Esophagus squamous epithelium (tissue), 5 donors: ENCODE results near the gene RMND5B. TPM values are rescaled to one million over a fixed set of nuclear protein-coding genes. Genes with fewer than 3 reads are reported as not detected.
A peak's percentile ranks its signal among the peaks of the same experiment; 100 is the strongest.

Source experiments
- DNase-seq: peaks from one replicate; lab custom pipeline; 2025; lab: John Stamatoyannopoulos, UW
- H3K27ac ChIP-seq, 4 donors: fragments of 200-600 bp; sonication (generic); one replicate each; pipeline ENCODE4 v1.5.1; 2016 to 2019; ENCODE audit warnings: mild to moderate bottlenecking in 1 of 4
- H3K27me3 ChIP-seq, 4 donors: fragments of 200-600 bp; sonication (generic); 1 replicate in 3 of 4; 2 replicates in 1 of 4; pipeline versions ENCODE4 v1.5.1 to v1.6.0; 2017 to 2021; ENCODE audit warnings: antibody characterized with exemption in 1 of 4
- H3K36me3 ChIP-seq, 3 donors: fragments of 200-600 bp; sonication (generic); one replicate each; pipeline ENCODE4 v1.5.1; 2016 to 2019
- H3K4me1 ChIP-seq, 3 donors: fragments of 200-600 bp; sonication (generic); one replicate each; pipeline ENCODE4 v1.5.1; 2017 to 2019
- H3K4me3 ChIP-seq, 4 donors: fragments of 200-600 bp; sonication (generic); 1 replicate in 3 of 4; 2 replicates in 1 of 4; pipeline ENCODE4 v1.5.1; 2016 to 2019; ENCODE audit warnings: mild to moderate bottlenecking in 2 of 4, moderate library complexity in 1 of 4
- H3K9me3 ChIP-seq, 3 donors: fragments of 200-600 bp; sonication (generic); one replicate each; pipeline ENCODE4 v1.5.1; 2016 to 2019
- POLR2A ChIP-seq, 4 donors: fragments of 450-650 bp; IDR thresholded peaks; one replicate each; pipeline ENCODE4 v1.6.1; 2017; ENCODE audit warnings: antibody characterized with exemption in 4 of 4, mild to moderate bottlenecking in 4 of 4, moderate library complexity in 3 of 4
- WGBS, 2 donors: methylation state at CpG; one replicate each; pipeline ENCODE4 v1.1.5; 2018; 5-methylcytosine and 5-hydroxymethylcytosine counted together
- intact Hi-C: fragments of 100-400 bp; cut with DNase I; formaldehyde crosslinking; loops from one replicate; pipeline ENCODE4 v1.15.0; 2022
- total RNA-seq, 4 donors: library from RNA; depleted of rRNA; stranded (reverse); fragments of >200 nt; gene quantifications; one replicate each; pipeline ENCODE4 v1.1.0, GENCODE V29; 2016
- TF ChIP-seq, protein P1 (sequence below), 6 experiments: fragments of 450-650 bp in 4 of 6; fragments of 200-600 bp in 2 of 6; sonication (generic) in 2 of 6; IDR thresholded peaks; one replicate each; pipeline ENCODE4 v1.5.1; 2016 to 2019; ENCODE audit warnings: antibody characterized with exemption in 6 of 6, mild to moderate bottlenecking in 4 of 6, moderate library complexity in 4 of 6
- donor health status: DM: yes; HTN: yes; CAD: no.

RMND5B gene
- total RNA-seq, 4 donors from 2014 or later, result 43.9 to 88.1 (median 64.4) TPM

DNA sequence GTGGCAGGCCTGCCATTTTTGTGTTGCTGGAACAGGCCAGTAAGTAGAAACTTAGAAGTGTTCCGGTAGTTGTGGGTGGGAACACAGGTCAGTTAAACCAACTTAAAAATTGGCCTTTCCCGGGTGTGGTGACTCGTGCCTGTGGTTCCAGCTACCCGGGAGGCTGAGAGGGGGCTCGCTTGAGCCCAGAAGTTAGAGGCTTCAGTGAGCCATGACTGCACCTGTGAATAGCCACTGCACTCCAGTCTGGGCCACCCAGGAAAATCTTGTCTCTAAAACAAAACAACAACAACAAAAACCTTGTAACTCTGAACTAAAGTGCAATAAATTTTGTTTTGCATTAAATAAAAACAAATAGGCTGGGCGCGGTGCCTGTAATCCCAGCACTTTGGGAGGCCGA lies 24.3 kb downstream of the RMND5B start:
- intact Hi-C loops, result no loop called here

DNA sequence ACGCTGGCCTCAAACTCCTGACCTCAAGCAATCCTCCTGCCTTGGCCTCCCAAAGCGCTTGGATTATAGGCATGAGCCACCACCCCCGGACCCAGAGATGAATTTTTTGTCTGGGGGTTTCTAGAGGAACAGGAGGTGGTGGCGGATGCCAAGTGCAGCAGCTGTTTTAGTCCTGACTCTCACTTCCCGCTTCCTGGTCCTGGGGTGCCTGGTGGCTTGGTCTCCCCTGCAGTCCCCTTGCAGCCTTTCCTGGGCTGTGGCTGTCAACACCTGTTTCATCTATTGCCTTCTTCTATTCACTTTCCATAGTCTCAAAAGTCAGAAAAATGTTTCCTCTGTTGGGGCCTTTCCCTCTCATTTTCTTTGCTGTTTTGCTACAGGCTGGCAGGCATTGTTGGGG lies 29.4 kb downstream of the RMND5B start:
- no peaks in the 10 kb centered on the region for H3K9me3 ChIP-seq
- no peak for TF ChIP-seq POLR2A (IDR thresholded peaks at IDR 0.05)
- TF ChIP-seq, protein P1, sequence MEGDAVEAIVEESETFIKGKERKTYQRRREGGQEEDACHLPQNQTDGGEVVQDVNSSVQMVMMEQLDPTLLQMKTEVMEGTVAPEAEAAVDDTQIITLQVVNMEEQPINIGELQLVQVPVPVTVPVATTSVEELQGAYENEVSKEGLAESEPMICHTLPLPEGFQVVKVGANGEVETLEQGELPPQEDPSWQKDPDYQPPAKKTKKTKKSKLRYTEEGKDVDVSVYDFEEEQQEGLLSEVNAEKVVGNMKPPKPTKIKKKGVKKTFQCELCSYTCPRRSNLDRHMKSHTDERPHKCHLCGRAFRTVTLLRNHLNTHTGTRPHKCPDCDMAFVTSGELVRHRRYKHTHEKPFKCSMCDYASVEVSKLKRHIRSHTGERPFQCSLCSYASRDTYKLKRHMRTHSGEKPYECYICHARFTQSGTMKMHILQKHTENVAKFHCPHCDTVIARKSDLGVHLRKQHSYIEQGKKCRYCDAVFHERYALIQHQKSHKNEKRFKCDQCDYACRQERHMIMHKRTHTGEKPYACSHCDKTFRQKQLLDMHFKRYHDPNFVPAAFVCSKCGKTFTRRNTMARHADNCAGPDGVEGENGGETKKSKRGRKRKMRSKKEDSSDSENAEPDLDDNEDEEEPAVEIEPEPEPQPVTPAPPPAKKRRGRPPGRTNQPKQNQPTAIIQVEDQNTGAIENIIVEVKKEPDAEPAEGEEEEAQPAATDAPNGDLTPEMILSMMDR (IDR thresholded peaks at IDR 0.05), result no peak
- no peak for DNase-seq
- no peak overlapping the region for H3K4me3 ChIP-seq
- intact Hi-C loops, result no loop called here
- WGBS, 2 donors, result 83 to 86% methylated on average over 5 of the region's 5 CpGs
- H3K27ac ChIP-seq, result no peak overlapping the region
- peaks cover 0 to 33% (median 0%) of the 10 kb centered on the region in 4 donors for H3K27me3 ChIP-seq
- H3K36me3 ChIP-seq, result no peaks in the 10 kb centered on the region
- H3K4me1 ChIP-seq, result peaks cover 8 to 10% (median 8%) of the 10 kb centered on the region in 3 donors

More for the DNA sequence above, 24.3 kb downstream of the RMND5B start:
- peaks cover 0 to 23% (median 14%) of the 10 kb centered on the region in 3 donors for H3K36me3 ChIP-seq
- H3K4me3 ChIP-seq, result no peak overlapping the region
- H3K9me3 ChIP-seq, result no peaks in the 10 kb centered on the region
- H3K27ac ChIP-seq, result no peak overlapping the region
- peaks cover 12 to 41% (median 13%) of the 10 kb centered on the region in 3 donors for H3K4me1 ChIP-seq
- no peaks in the 10 kb centered on the region for H3K27me3 ChIP-seq
- DNase-seq, result no peak
- 68 to 74% methylated on average over 8 of the region's 8 CpGs for WGBS, 2 donors
- no peak for TF ChIP-seq POLR2A (IDR thresholded peaks at IDR 0.05)
- TF ChIP-seq, protein P1 (IDR thresholded peaks at IDR 0.05), result no peak

DNA sequence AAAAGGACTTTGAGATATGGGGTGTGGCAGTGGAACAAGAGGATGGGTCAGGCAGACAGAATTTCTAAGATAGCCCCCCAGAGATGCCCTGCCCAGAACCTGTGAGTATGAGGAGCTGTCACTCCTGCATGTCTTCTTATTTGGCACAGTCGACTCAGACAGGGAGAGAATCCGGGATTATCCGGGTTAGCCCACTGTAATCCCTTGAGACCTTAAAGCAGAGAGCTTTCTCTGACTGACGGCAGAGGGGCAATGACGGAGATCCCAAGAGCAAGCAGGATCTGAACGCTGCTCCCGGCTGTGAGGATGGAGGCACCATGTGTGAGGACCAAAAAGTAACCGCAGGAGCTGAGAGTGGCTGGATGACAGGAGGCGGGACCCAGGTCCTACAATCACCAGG lies 31.7 kb downstream of the RMND5B start:
- Histone ChIP-seq H3K4me1 (peaks cover 8 to 10% (median 8%) of the 10 kb centered on the region in 3 donors), H3K27ac (no peak overlapping the region), H3K36me3 (no peaks in the 10 kb centered on the region), H3K27me3 (peaks cover 0 to 47% (median 0%) of the 10 kb centered on the region in 4 donors), H3K4me3 (no peak overlapping the region), H3K9me3 (no peaks in the 10 kb centered on the region)
- WGBS, 2 donors, result 67 to 84% methylated on average over 5 to 9 of the region's 9 CpGs
- no peak for DNase-seq
- TF ChIP-seq POLR2A (IDR thresholded peaks at IDR 0.05), result no peak
- TF ChIP-seq, protein P1 (IDR thresholded peaks at IDR 0.05), result no peak
- intact Hi-C loops, result no loop called here

DNA sequence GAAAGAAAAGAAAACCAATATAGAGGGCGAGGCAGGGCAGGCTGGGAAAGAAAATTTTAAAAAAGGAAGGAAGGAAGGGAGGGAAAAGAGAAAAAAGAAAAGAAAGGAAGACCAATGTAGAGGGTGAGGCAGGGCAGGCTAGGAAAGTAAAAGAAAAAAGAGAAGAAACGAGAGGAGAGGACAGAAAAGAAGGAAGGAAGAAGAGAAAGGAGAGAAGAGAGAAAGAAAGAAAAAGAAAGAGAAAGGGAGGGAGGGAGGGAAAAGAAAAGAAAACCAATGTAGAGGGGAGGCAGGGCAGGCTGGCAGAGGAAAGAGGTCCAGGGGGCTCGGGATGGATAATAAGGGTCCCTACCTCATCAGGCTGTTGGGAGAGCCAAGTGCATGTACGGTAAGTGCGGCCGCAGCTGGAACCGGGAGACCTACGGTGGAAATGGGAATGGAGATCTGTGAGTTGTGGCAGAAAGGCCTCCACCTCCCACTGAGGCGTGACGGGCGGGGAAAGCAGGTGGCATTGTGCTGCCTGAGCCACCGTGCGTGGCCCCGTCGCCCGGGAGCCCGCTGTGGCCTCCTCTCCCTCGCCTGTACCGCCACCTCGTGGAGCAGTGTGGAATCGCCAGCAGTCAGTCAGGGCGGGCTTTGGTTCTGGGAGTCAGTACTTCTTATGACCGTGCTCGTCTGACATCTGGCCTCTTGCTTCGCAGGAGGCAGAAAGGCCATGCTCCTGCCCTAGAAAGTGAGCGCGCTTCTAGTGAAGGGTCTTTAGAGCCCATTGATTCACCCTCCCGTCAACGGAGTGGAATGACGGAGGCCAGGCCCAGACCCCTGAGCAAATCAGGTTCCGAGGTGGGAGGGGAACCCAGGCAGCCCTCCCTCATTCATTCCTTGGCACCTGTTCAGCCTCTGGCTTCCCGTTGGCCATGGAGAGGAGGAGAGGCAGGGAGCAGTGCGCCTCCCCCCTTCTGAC lies 33.2 kb downstream of the RMND5B start:
- no peaks in the 10 kb centered on the region for H3K9me3 ChIP-seq
- peaks cover 8 to 10% (median 8%) of the 10 kb centered on the region in 3 donors for H3K4me1 ChIP-seq
- 14 to 20% methylated on average over 8 to 18 of the region's 33 CpGs for WGBS, 2 donors
- DNase-seq, result peak; percentile 24
- intact Hi-C loops, result loop anchor here (2.0 kb wide), 1 partner anchor 91 kb away; no protein-coding TSS in a partner anchor
- TF ChIP-seq POLR2A (IDR thresholded peaks at IDR 0.05), result no peak
- TF ChIP-seq, protein P1 (IDR thresholded peaks at IDR 0.05), result peak; percentile 96 to 99 (median 98)
- H3K27ac ChIP-seq, result no peak overlapping the region
- H3K4me3 ChIP-seq, result peak overlapping the region in 2 of 4 donors; percentile 4 to 51
- H3K36me3 ChIP-seq, result no peaks in the 10 kb centered on the region
- peaks cover 0 to 47% (median 0%) of the 10 kb centered on the region in 4 donors for H3K27me3 ChIP-seq

DNA sequence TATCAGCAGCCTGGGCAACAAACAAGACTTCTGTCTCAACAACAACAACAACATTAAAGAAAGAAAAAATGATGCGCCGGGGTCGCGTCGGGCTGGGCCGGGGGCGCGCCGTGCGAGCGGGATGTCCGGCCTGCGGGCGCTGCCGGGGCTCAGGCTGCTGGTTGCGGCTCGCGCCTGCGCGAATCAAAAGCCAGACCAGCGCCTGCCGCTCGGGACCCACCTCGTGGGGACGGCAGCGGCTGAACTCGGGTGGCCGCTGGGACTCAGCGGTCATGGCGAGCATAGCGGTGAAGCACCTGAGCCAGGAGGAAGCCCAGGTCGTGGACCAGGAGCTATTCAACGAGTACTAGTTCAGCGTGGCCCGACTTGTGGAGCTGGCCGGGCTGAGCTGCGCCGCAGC lies 34.8 kb downstream of the RMND5B start:
- no peak for TF ChIP-seq POLR2A (IDR thresholded peaks at IDR 0.05)
- TF ChIP-seq, protein P1 (IDR thresholded peaks at IDR 0.05), result no peak
- WGBS, 2 donors, result 20 to 58% methylated on average over 7 to 16 of the region's 38 CpGs
- Histone ChIP-seq H3K36me3 (no peaks in the 10 kb centered on the region), H3K4me3 (no peak overlapping the region), H3K27ac (no peak overlapping the region), H3K9me3 (no peaks in the 10 kb centered on the region), H3K27me3 (peaks cover 0 to 47% (median 0%) of the 10 kb centered on the region in 4 donors), H3K4me1 (peaks cover 8 to 10% (median 8%) of the 10 kb centered on the region in 3 donors)
- intact Hi-C loops, result loop anchor here (2.0 kb wide), 1 partner anchor 93 kb away; no protein-coding TSS in a partner anchor
- DNase-seq, result no peak
